GM18511 (cell line): ENCODE results near the gene LRRFIP1.
"Not testable (repeated sequence)": the region's sequence is repeated elsewhere in the genome, so short reads cannot be mapped to it uniquely, and the experiment has no call there.

Experiments used
- ATAC-seq: cut with Tn5 transposase; IDR thresholded peaks from one replicate; pipeline ENCODE4 v1.9.1; 2021; ENCODE audit warnings: mild to moderate bottlenecking, moderate library complexity; ENCODE audit not compliant: unreplicated experiment

Gene LRRFIP1

GRCh38 chr2:237682151-237682550, 54.8 kb downstream of the LRRFIP1 start:
- ATAC-seq, result no peak

GRCh38 chr2:237682856-237683670, 55.7 kb downstream of the LRRFIP1 start:
- no peak for ATAC-seq

GRCh38 chr2:237685408-237685807, 58.0 kb downstream of the LRRFIP1 start:
- ATAC-seq, result no peak

- no peak for ATAC-seq
Observed at GRCh38 chr2:237686659-237687136, 59.3 kb downstream of the LRRFIP1 start.

- no peak for ATAC-seq
Observed at GRCh38 chr2:237688081-237688480, 60.7 kb downstream of the LRRFIP1 start.

- not testable (repeated sequence) for ATAC-seq
Observed at GRCh38 chr2:237688541-237688940, 61.2 kb downstream of the LRRFIP1 start.

GRCh38 chr2:237689336-237690131, 62.1 kb downstream of the LRRFIP1 start:
- ATAC-seq, result no peak

- ATAC-seq, result peak; percentile 31
Observed at GRCh38 chr2:237691029-237691907, 63.9 kb downstream of the LRRFIP1 start.

- ATAC-seq, result peak; percentile 57
Observed at GRCh38 chr2:237691908-237692600, 64.7 kb downstream of the LRRFIP1 start.

GRCh38 chr2:237692601-237693290, 65.4 kb downstream of the LRRFIP1 start:
- peak; percentile 9 for ATAC-seq

GRCh38 chr2:237693291-237693994, 66.1 kb downstream of the LRRFIP1 start:
- no peak for ATAC-seq

GRCh38 chr2:237694415-237695194, 67.2 kb downstream of the LRRFIP1 start:
- ATAC-seq, result no peak

- no peak for ATAC-seq
Observed at GRCh38 chr2:237695201-237695780, 67.9 kb downstream of the LRRFIP1 start.

- ATAC-seq, result peak; percentile 30
Observed at GRCh38 chr2:237696461-237696860, 69.1 kb downstream of the LRRFIP1 start.

- no peak for ATAC-seq
Observed at GRCh38 chr2:237697586-237698357, 70.4 kb downstream of the LRRFIP1 start.

- ATAC-seq, result no peak
Observed at GRCh38 chr2:237698358-237698694, 70.9 kb downstream of the LRRFIP1 start.

GRCh38 chr2:237699870-237700511, 72.6 kb downstream of the LRRFIP1 start:
- no peak for ATAC-seq
